HCT116 (cell line): ENCODE data around the gene NOS1. TPM values are rescaled to one million over a fixed set of nuclear protein-coding genes. Genes with fewer than 3 reads are reported as not detected.

ENCODE experiments used
- ATAC-seq: fragments of 200-7000 bp; cut with Tn5 transposase; 2 replicates; pipeline ENCODE4 v1.9.1; 2020; ENCODE audit warnings: mild to moderate bottlenecking, moderate library complexity
- BruUV-seq: library from RNA; stranded (reverse); fragments of 400-500 nt; replicated peaks from 2 replicates; lab custom pipeline; 2021; lab: Mats Ljungman, UMichigan
- CTCF ChIA-PET: fragments of 300-600 bp; sonication (Branson Sonifier 250); formaldehyde crosslinking; loops from one replicate; lab custom pipeline; 2021; ENCODE audit warnings: antibody characterized with exemption; lab: Charles Lee
- POLR2A ChIA-PET: fragments of 300-600, 350-600 bp; sonication (Branson Sonifier 250); formaldehyde crosslinking; loops from one replicate; lab custom pipeline; 2021; ENCODE audit warnings: antibody characterized with exemption; lab: Charles Lee
- RAD21 ChIA-PET, 2 experiments: fragments of 300-600 bp; sonication (Branson Sonifier 250); formaldehyde crosslinking; loops; one replicate each; lab custom pipeline; 2023; ENCODE audit warnings: low total read pairs in 2 of 2; ENCODE audit not compliant: uncharacterized antibody in 2 of 2, unreplicated experiment in 2 of 2, low non-redundant PET in 1 of 2; lab: Charles Lee
- DNase-seq: peaks from one replicate; pipeline ENCODE4 v3.0.0-alpha.2; 2010; ENCODE audit warnings: low read depth, low spot score
- H2AFZ ChIP-seq: fragments of 200-600 bp; shearing (Covaris generic), sonication (generic); 2 replicates; pipeline ENCODE4 v1.6.1; 2017; ENCODE audit warnings: low read depth, mixed run types, mixed read lengths, antibody characterized with exemption, low read length; ENCODE audit not compliant: poor library complexity, severe bottlenecking
- H3K27ac ChIP-seq: 2 replicates; pipeline ENCODE4 v1.5.1; 2012; ENCODE audit warnings: low read depth, low read length
- H3K27me3 ChIP-seq: fragments of 200-600 bp; sonication (generic); 2 replicates; pipeline ENCODE4 v1.6.1; 2016; ENCODE audit warnings: mixed run types, low read length, mixed read lengths; ENCODE audit not compliant: insufficient read depth
- H3K36me3 ChIP-seq, 2 experiments: fragments of 200-500 bp in 1 of 2; fragments of 200-600 bp in 1 of 2; sonication (Bioruptor generic) in 1 of 2; sonication (generic) in 1 of 2; 2 replicates each; pipeline versions ENCODE4 v1.5.1 to v1.6.1; 2014 to 2016; ENCODE audit warnings: low read length in 2 of 2, inconsistent platforms in 1 of 2, mixed read lengths in 1 of 2, mixed run types in 1 of 2; ENCODE audit not compliant: insufficient read depth in 2 of 2, control insufficient read depth in 1 of 2
- H3K4me1 ChIP-seq, 2 experiments: fragments of 200-600 bp in 1 of 2; sonication (generic) in 1 of 2; 2 replicates each; pipeline versions ENCODE4 v1.5.1 to v1.6.1; 2012 to 2017; ENCODE audit warnings: low read length in 2 of 2, inconsistent platforms in 1 of 2, mild to moderate bottlenecking in 1 of 2, mixed read lengths in 1 of 2, mixed run types in 1 of 2, moderate library complexity in 1 of 2; ENCODE audit not compliant: insufficient read depth in 2 of 2, control insufficient read depth in 1 of 2
- H3K4me2 ChIP-seq: fragments of 200-600 bp; sonication (generic); 2 replicates; pipeline ENCODE4 v1.6.1; 2017; ENCODE audit warnings: mixed run types, low read length, mixed read lengths
- H3K4me3 ChIP-seq, 2 experiments: fragments of 200-600 bp in 1 of 2; sonication (generic) in 1 of 2; replicated peaks in 1 of 2; 2 replicates each; pipeline ENCODE4 v1.5.1; 2011 to 2016; ENCODE audit warnings: low read length in 2 of 2, control low read depth in 1 of 2, low read depth in 1 of 2, mild to moderate bottlenecking in 1 of 2, mixed read lengths in 1 of 2, mixed run types in 1 of 2
- H3K79me2 ChIP-seq: fragments of 200-600 bp; sonication (generic); 2 replicates; pipeline ENCODE4 v1.6.1; 2017; ENCODE audit warnings: mild to moderate bottlenecking, mixed run types, low read length, moderate library complexity, mixed read lengths; ENCODE audit not compliant: insufficient read depth
- H3K9ac ChIP-seq: fragments of 200-600 bp; sonication (generic); 2 replicates; pipeline ENCODE4 v1.6.1; 2016; ENCODE audit warnings: low read length, mixed read lengths
- H3K9me2 ChIP-seq: fragments of 200-600 bp; sonication (generic), shearing (Covaris generic); 2 replicates; pipeline ENCODE4 v1.6.1; 2017; ENCODE audit warnings: mixed run types, mild to moderate bottlenecking, moderate library complexity; ENCODE audit not compliant: insufficient read depth
- H3K9me3 ChIP-seq, 2 experiments: fragments of 200-500 bp in 1 of 2; fragments of 200-600 bp in 1 of 2; sonication (Bioruptor generic) in 1 of 2; sonication (generic) in 1 of 2; 2 replicates each; pipeline ENCODE4 v1.6.1; 2014 to 2017; ENCODE audit warnings: low read length in 2 of 2, mixed read lengths in 2 of 2, inconsistent platforms in 1 of 2, low read depth in 1 of 2, mild to moderate bottlenecking in 1 of 2, mixed run types in 1 of 2, moderate library complexity in 1 of 2; ENCODE audit not compliant: control insufficient read depth in 1 of 2, insufficient read depth in 1 of 2
- H4K20me1 ChIP-seq: fragments of 200-600 bp; sonication (generic), shearing (Covaris generic); 2 replicates; pipeline ENCODE4 v1.6.1; 2017; ENCODE audit warnings: mixed run types, mild to moderate bottlenecking, moderate library complexity; ENCODE audit not compliant: insufficient read depth
- ATF3 ChIP-seq: IDR thresholded peaks from 2 replicates; pipeline ENCODE4 v1.6.1; 2012
- CBX3 ChIP-seq: IDR thresholded peaks from 2 replicates; pipeline ENCODE4 v1.6.1; 2012; ENCODE audit warnings: low read depth
- CEBPB ChIP-seq: IDR thresholded peaks from 2 replicates; pipeline ENCODE4 v1.6.1; 2012; ENCODE audit warnings: low read depth
- EGR1 ChIP-seq: IDR thresholded peaks from 2 replicates; pipeline ENCODE4 v1.6.1; 2012; ENCODE audit warnings: low read depth
- EZH2 ChIP-seq: fragments of 200-600 bp; sonication (generic); IDR thresholded peaks from 2 replicates; pipeline ENCODE4 v1.6.1; 2017; ENCODE audit warnings: antibody characterized with exemption, mixed run types
- EZH2phosphoT487 ChIP-seq: fragments of 200-600 bp; IDR thresholded peaks from 2 replicates; pipeline ENCODE4 v1.6.1; 2018; ENCODE audit warnings: antibody characterized with exemption, borderline replicate concordance
- FOSL1 ChIP-seq: IDR thresholded peaks from 2 replicates; pipeline ENCODE4 v1.6.1; 2012; ENCODE audit warnings: low read depth
- JUND ChIP-seq: IDR thresholded peaks from 2 replicates; pipeline ENCODE4 v1.6.1; 2012
- POLR2A ChIP-seq: IDR thresholded peaks from 2 replicates; pipeline ENCODE4 v1.7.0; 2011; ENCODE audit warnings: borderline replicate concordance; ENCODE audit not compliant: insufficient read depth, insufficient read length; ENCODE audit errors: extremely low read depth
- POLR2AphosphoS5 ChIP-seq: IDR thresholded peaks from 2 replicates; pipeline ENCODE4 v1.6.1; 2011; ENCODE audit warnings: mild to moderate bottlenecking, low read depth, low read length, moderate library complexity
- RAD21 ChIP-seq: IDR thresholded peaks from 2 replicates; pipeline ENCODE4 v1.6.1; 2012; ENCODE audit warnings: low read depth, mild to moderate bottlenecking
- REST ChIP-seq: IDR thresholded peaks from 2 replicates; pipeline ENCODE4 v1.6.1; 2012; ENCODE audit warnings: low read depth
- SRF ChIP-seq: IDR thresholded peaks from 2 replicates; pipeline ENCODE4 v1.6.1; 2012; ENCODE audit warnings: low read depth
- TCF7L2 ChIP-seq: IDR thresholded peaks from 2 replicates; pipeline ENCODE4 v1.7.0; 2011; ENCODE audit warnings: borderline replicate concordance, inconsistent platforms; ENCODE audit not compliant: insufficient read depth, insufficient read length; ENCODE audit errors: extremely low read depth
- ZBTB33 ChIP-seq: IDR thresholded peaks from 2 replicates; pipeline ENCODE4 v1.6.1; 2011; ENCODE audit warnings: mild to moderate bottlenecking, low read length, moderate library complexity; ENCODE audit not compliant: insufficient replicate concordance; ENCODE audit errors: extremely low read depth
- ZFX ChIP-seq: fragments of 450-650 bp; IDR thresholded peaks from 2 replicates; pipeline ENCODE4 v1.6.1; 2017
- ZNF274 ChIP-seq: fragments of 200-500 bp; sonication (Bioruptor generic); IDR thresholded peaks from 2 replicates; pipeline ENCODE4 v1.6.1; 2014; ENCODE audit warnings: mild to moderate bottlenecking, low read depth, low read length, inconsistent platforms
- intact Hi-C: fragments of 100-400 bp; cut with micrococcal nuclease; formaldehyde crosslinking; loops from 2 replicates; pipeline ENCODE4 v1.10.0; 2022
- total RNA-seq: library from RNA; stranded (reverse); gene quantifications from one replicate; pipeline ENCODE4 v1.2.1, GENCODE V29; 2021; ENCODE audit not compliant: unreplicated experiment
- TF ChIP-seq, protein P1 (sequence below), 3 experiments: fragments of 200-600 bp in 1 of 3; sonication (generic) in 1 of 3; IDR thresholded peaks in 2 of 3; conservative IDR thresholded peaks in 1 of 3; 2 replicates each; pipeline ENCODE4 v1.5.1; 2012 to 2017; ENCODE audit warnings: low read depth in 2 of 3, low read length in 2 of 3, antibody characterized with exemption in 1 of 3, borderline replicate concordance in 1 of 3, control low read depth in 1 of 3, mild to moderate bottlenecking in 1 of 3, mixed read lengths in 1 of 3, mixed run types in 1 of 3, moderate library complexity in 1 of 3; ENCODE audit not compliant: insufficient read depth in 1 of 3

NOS1 gene
- total RNA-seq, 1 experiment from 2014 or later, result 0.22 TPM

DNA sequence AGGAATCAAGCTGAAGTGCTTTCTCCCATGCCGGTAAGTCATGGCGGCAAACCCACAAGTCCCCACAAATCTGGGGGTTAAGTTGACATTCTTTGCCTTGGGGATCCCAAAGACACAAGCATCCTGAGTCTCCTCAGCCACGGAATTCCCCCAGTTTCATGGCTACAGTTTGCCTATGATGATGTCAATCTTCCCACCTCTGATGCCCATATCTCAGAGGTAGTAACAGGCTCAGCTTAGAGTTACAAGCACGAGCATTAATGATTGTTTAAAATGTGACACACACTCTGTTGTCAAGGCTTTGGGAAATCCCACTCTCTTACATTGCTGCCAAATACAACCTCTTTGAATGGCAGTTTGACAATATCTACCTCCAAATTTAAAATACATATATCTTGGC is 22.3 kb downstream of the NOS1 start:
- H3K79me2 ChIP-seq, result no peaks in the 10 kb centered on the region
- no peak overlapping the region for H3K4me2 ChIP-seq
- no TSS peak for BruUV-seq
- no peaks in the 10 kb centered on the region for H4K20me1 ChIP-seq
- RAD21 ChIA-PET, result no interaction called here
- H3K27ac ChIP-seq, result no peak overlapping the region
- peaks cover 31% of the 10 kb centered on the region for H3K27me3 ChIP-seq
- H3K4me3 ChIP-seq, result no peak overlapping the region
- no peaks in the 10 kb centered on the region for H3K9me2 ChIP-seq
- no peaks in the 10 kb centered on the region for H3K36me3 ChIP-seq
- no peak for ATAC-seq
- no peak overlapping the region for H3K9ac ChIP-seq
- CTCF ChIA-PET, result no interaction called here
- H3K9me3 ChIP-seq, result no peaks in the 10 kb centered on the region
- H2AFZ ChIP-seq, result no peak overlapping the region
- intact Hi-C loops, result no loop called here
- H3K4me1 ChIP-seq, result no peaks in the 10 kb centered on the region
- POLR2A ChIA-PET, result no interaction called here
- TF ChIP-seq SRF (no peak), REST (no peak), FOSL1 (no peak), CEBPB (no peak), EZH2 (no peak), ZNF274 (no peak), TCF7L2 (no peak), ZFX (no peak), JUND (no peak), EGR1 (no peak), POLR2A (no peak), POLR2AphosphoS5 (no peak), CBX3 (no peak), EZH2phosphoT487 (no peak), ATF3 (no peak), RAD21 (no peak), ZBTB33 (no peak)
- TF ChIP-seq, protein P1, sequence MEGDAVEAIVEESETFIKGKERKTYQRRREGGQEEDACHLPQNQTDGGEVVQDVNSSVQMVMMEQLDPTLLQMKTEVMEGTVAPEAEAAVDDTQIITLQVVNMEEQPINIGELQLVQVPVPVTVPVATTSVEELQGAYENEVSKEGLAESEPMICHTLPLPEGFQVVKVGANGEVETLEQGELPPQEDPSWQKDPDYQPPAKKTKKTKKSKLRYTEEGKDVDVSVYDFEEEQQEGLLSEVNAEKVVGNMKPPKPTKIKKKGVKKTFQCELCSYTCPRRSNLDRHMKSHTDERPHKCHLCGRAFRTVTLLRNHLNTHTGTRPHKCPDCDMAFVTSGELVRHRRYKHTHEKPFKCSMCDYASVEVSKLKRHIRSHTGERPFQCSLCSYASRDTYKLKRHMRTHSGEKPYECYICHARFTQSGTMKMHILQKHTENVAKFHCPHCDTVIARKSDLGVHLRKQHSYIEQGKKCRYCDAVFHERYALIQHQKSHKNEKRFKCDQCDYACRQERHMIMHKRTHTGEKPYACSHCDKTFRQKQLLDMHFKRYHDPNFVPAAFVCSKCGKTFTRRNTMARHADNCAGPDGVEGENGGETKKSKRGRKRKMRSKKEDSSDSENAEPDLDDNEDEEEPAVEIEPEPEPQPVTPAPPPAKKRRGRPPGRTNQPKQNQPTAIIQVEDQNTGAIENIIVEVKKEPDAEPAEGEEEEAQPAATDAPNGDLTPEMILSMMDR (IDR thresholded peaks at IDR 0.05 in 2 of 3, conservative IDR thresholded peaks at IDR 0.05 in 1 of 3; ENCODE audit: borderline replicate concordance in 1 of 3, insufficient read depth in 1 of 3, low read depth in 2 of 3, low read length in 2 of 3), result no peak
- DNase-seq, result no peak
